ENCODE measurements around the gene OR5AR1. TPM values are rescaled to one million over a fixed set of nuclear protein-coding genes. Genes with fewer than 3 reads are reported as not detected.

OR5AR1 gene
- not detected for total RNA-seq

- no peak within 1 kb of the TSS for H3K4me3 ChIP-seq (replicated peaks in 1 of 3)
- H3K27me3 ChIP-seq: no peaks in the 10 kb centered on the region
- H3K4me1 ChIP-seq: no peaks in the 10 kb centered on the region
- no peaks in the 10 kb centered on the region for H3K36me3 ChIP-seq
- no peak for DNase-seq
- H3K27ac ChIP-seq: no peak within 1 kb of the TSS
- TF ChIP-seq CTCF (IDR thresholded peaks at IDR 0.05) (no peak), POLR2A (IDR thresholded peaks at IDR 0.05) (no peak)
- no peaks in the 10 kb centered on the region for H3K9me3 ChIP-seq
- intact Hi-C loops (cut with DNase I): no loop called here
- WGBS, 2 donors: 76 to 88% methylated on average over 2 of the region's 2 CpGs
These were observed at the start of gene OR5AR1 for GRCh38 chr11:56663386-56663785. TSS of gene OR5AR1 (plus strand) at chr11:56663686. CDS start at chr11:56663686, 0 bp downstream.

- Histone ChIP-seq H3K9me3 (no peaks in the 10 kb centered on the region), H3K4me3 (replicated peaks in 1 of 3) (no peak overlapping the region), H3K4me1 (no peaks in the 10 kb centered on the region), H3K27me3 (no peaks in the 10 kb centered on the region), H3K27ac (no peak overlapping the region), H3K36me3 (no peaks in the 10 kb centered on the region)
- intact Hi-C loops (cut with DNase I): no loop called here
- TF ChIP-seq POLR2A (IDR thresholded peaks at IDR 0.05): no peak
- peak in 1 of 6 experiments; percentile 26 for TF ChIP-seq CTCF (IDR thresholded peaks at IDR 0.05)
- no peak for DNase-seq
- WGBS, 2 donors: 6 to 7% methylated on average over 3 of the region's 3 CpGs
These were observed 38.8 kb upstream of the OR5AR1 start for GRCh38 chr11:56624661-56625110.

GRCh38 chr11:56625946-56626345, 37.5 kb upstream of the OR5AR1 start:
- Histone ChIP-seq H3K27me3 (no peaks in the 10 kb centered on the region), H3K9me3 (no peaks in the 10 kb centered on the region), H3K4me1 (no peaks in the 10 kb centered on the region), H3K4me3 (replicated peaks in 1 of 3) (no peak overlapping the region), H3K36me3 (no peaks in the 10 kb centered on the region), H3K27ac (no peak overlapping the region)
- intact Hi-C loops (cut with DNase I): no loop called here
- DNase-seq: no peak
- 61 to 72% methylated on average over 2 of the region's 2 CpGs for WGBS, 2 donors
- TF ChIP-seq POLR2A (IDR thresholded peaks at IDR 0.05): no peak
- no peak for TF ChIP-seq CTCF (IDR thresholded peaks at IDR 0.05)

- Histone ChIP-seq H3K4me3 (replicated peaks in 1 of 3) (no peak overlapping the region), H3K9me3 (no peaks in the 10 kb centered on the region), H3K4me1 (no peaks in the 10 kb centered on the region), H3K27ac (no peak overlapping the region), H3K27me3 (no peaks in the 10 kb centered on the region), H3K36me3 (no peaks in the 10 kb centered on the region)
- intact Hi-C loops (cut with DNase I): no loop called here
- TF ChIP-seq POLR2A (IDR thresholded peaks at IDR 0.05): no peak
- no peak for TF ChIP-seq CTCF (IDR thresholded peaks at IDR 0.05)
- WGBS, 2 donors: 78 to 84% methylated on average over 2 of the region's 2 CpGs
- no peak for DNase-seq
These were observed 31.2 kb upstream of the OR5AR1 start for GRCh38 chr11:56632329-56632728.

GRCh38 chr11:56636861-56637260, 26.6 kb upstream of the OR5AR1 start:
- no peak for DNase-seq
- Histone ChIP-seq H3K9me3 (no peaks in the 10 kb centered on the region), H3K27ac (no peak overlapping the region), H3K4me1 (no peaks in the 10 kb centered on the region), H3K36me3 (no peaks in the 10 kb centered on the region), H3K27me3 (no peaks in the 10 kb centered on the region), H3K4me3 (replicated peaks in 1 of 3) (no peak overlapping the region)
- WGBS, 2 donors: 66 to 72% methylated on average over 2 of the region's 2 CpGs
- intact Hi-C loops (cut with DNase I): no loop called here
- TF ChIP-seq POLR2A (IDR thresholded peaks at IDR 0.05): no peak
- no peak for TF ChIP-seq CTCF (IDR thresholded peaks at IDR 0.05)
